K562 (cell line): ENCODE data around the gene PLCG2. TPM values are rescaled to one million over a fixed set of nuclear protein-coding genes. Genes with fewer than 3 reads are reported as not detected.

Experiments used
- ATAC-seq: fragments of 200-7000 bp; cut with Tn5 transposase; 3 replicates; pipeline ENCODE4 v1.9.1; 2020; ENCODE audit warnings: moderate library complexity
- BruUV-seq: library from RNA; stranded (reverse); fragments of 400-500 nt; replicated peaks from 2 replicates; lab custom pipeline; 2021; lab: Mats Ljungman, UMichigan
- CTCF ChIA-PET: fragments of 300-600 bp; formaldehyde crosslinking; extraction: SDS; loops from one replicate; lab custom pipeline; 2021; ENCODE audit warnings: low intra/inter-chr PET ratio; lab: Yijun Ruan, JAX
- POLR2A ChIA-PET: fragments of 300-600, 350-650 bp; sonication (Branson Sonifier 250); formaldehyde crosslinking; extraction: SDS; loops from one replicate; lab custom pipeline; 2021; ENCODE audit warnings: antibody characterized with exemption, inconsistent platforms; lab: Yijun Ruan, JAX
- DNase-seq, 4 experiments: peaks; one replicate each; pipeline versions ENCODE4 v3.0.0 to v3.0.0-alpha.2; 2011 to 2018; ENCODE audit warnings: low spot score in 3 of 4, mixed read lengths in 3 of 4; ENCODE audit errors: extremely low read depth in 1 of 4
- FAIRE-seq: peaks from 2 replicates; lab custom pipeline; 2011; peaks lifted over from hg19 to GRCh38; lab: Jason Lieb, UNC
- H2AFZ ChIP-seq: 2 replicates; pipeline ENCODE4 v1.6.0; 2011; ENCODE audit warnings: low read depth, low read length, control low read depth, inconsistent platforms
- H3K27ac ChIP-seq: fragments of 200-600 bp; 3 replicates; pipeline ENCODE4 v1.8.0; 2011; ENCODE audit warnings: low read depth, mild to moderate bottlenecking, control low read depth, inconsistent platforms, low read length, moderate library complexity, mixed read lengths; ENCODE audit errors: extremely low read depth
- H3K27me3 ChIP-seq, 2 experiments: fragments of 300-600 bp in 1 of 2; 2 replicates in 1 of 2; 3 replicates in 1 of 2; pipeline versions ENCODE4 v1.6.0 to v1.8.0; 2011; ENCODE audit warnings: inconsistent platforms in 2 of 2, low read length in 2 of 2, mild to moderate bottlenecking in 1 of 2, mixed read lengths in 1 of 2, moderate library complexity in 1 of 2; ENCODE audit not compliant: control insufficient read depth in 2 of 2, insufficient read depth in 2 of 2
- H3K36me3 ChIP-seq: fragments of 300-600 bp; 3 replicates; pipeline ENCODE4 v1.8.0; 2011; ENCODE audit warnings: mild to moderate bottlenecking, low read length, inconsistent platforms; ENCODE audit not compliant: control insufficient read depth, insufficient read depth
- H3K4me1 ChIP-seq, 2 experiments: fragments of 200-600 bp in 1 of 2; replicated peaks in 1 of 2; 2 replicates in 1 of 2; 3 replicates in 1 of 2; pipeline versions ENCODE4 v1.5.1 to v1.8.0; 2011; ENCODE audit warnings: inconsistent platforms in 2 of 2, low read length in 2 of 2, mild to moderate bottlenecking in 1 of 2, mixed read lengths in 1 of 2, moderate library complexity in 1 of 2; ENCODE audit not compliant: control insufficient read depth in 2 of 2, insufficient read depth in 2 of 2
- H3K4me2 ChIP-seq: 2 replicates; pipeline ENCODE4 v1.6.1; 2011; ENCODE audit warnings: low read length, control low read depth, inconsistent platforms, mixed read lengths; ENCODE audit not compliant: insufficient read depth
- H3K4me3 ChIP-seq: fragments of 200-600 bp; sonication (generic), shearing (Covaris generic); 2 replicates; pipeline ENCODE4 v1.5.1; 2016; ENCODE audit warnings: control low read depth, inconsistent platforms
- H3K79me2 ChIP-seq: fragments of 200-600 bp; 3 replicates; pipeline ENCODE4 v1.8.0; 2011; ENCODE audit warnings: low read length, inconsistent platforms; ENCODE audit not compliant: control insufficient read depth, insufficient read depth
- H3K9ac ChIP-seq, 2 experiments: 2 replicates each; pipeline versions ENCODE4 v1.6.0 to v1.6.1; 2011; ENCODE audit warnings: low read depth in 2 of 2, low read length in 2 of 2, control low read depth in 1 of 2, inconsistent platforms in 1 of 2, mild to moderate bottlenecking in 1 of 2, mixed read lengths in 1 of 2; ENCODE audit not compliant: insufficient read depth in 1 of 2
- H3K9me1 ChIP-seq: one replicate; pipeline ENCODE4 v1.6.0; 2011; ENCODE audit warnings: inconsistent platforms, mild to moderate bottlenecking, low read length, moderate library complexity; ENCODE audit not compliant: control insufficient read depth, insufficient read depth
- H3K9me3 ChIP-seq: replicated peaks from 2 replicates; pipeline ENCODE4 v1.5.1; 2011; ENCODE audit warnings: low read depth, low read length, inconsistent platforms; ENCODE audit not compliant: control insufficient read depth, insufficient read depth
- H4K20me1 ChIP-seq: replicated peaks from 2 replicates; pipeline ENCODE4 v1.6.1; 2011; ENCODE audit warnings: low read length, inconsistent platforms, mixed read lengths; ENCODE audit not compliant: control insufficient read depth, insufficient read depth
- CBX1 ChIP-seq: sonication (generic); IDR thresholded peaks from 2 replicates; pipeline ENCODE4 v1.6.1; 2016; ENCODE audit warnings: antibody characterized with exemption, low read depth, mild to moderate bottlenecking
- CHCHD3 ChIP-seq: fragments of 250-450 bp; sonication (Bioruptor Pico); IDR thresholded peaks from 2 replicates; pipeline ENCODE4 v2.1.2; 2022; ENCODE audit warnings: mild to moderate bottlenecking
- ESRRA ChIP-seq: fragments of 450-650 bp; IDR thresholded peaks from 2 replicates; pipeline ENCODE4 v1.6.1; 2014; ENCODE audit warnings: low read depth, mild to moderate bottlenecking, moderate library complexity, borderline replicate concordance
- GTF2F1 ChIP-seq: IDR thresholded peaks from 2 replicates; pipeline ENCODE4 v1.6.1; 2011; ENCODE audit warnings: low read depth, low read length, improper control_type of control experiment
- MCM7 ChIP-seq, 2 experiments: fragments of 450-650 bp; IDR thresholded peaks; 2 replicates each; pipeline ENCODE4 v1.6.1; 2016 to 2018
- NBN ChIP-seq: fragments of 450-650 bp; IDR thresholded peaks from 2 replicates; pipeline ENCODE4 v1.6.1; 2016; ENCODE audit warnings: low read depth, mild to moderate bottlenecking
- PCBP2 ChIP-seq: fragments of 200-400 bp; formaldehyde crosslinking; IDR thresholded peaks from 2 replicates; pipeline ENCODE4 v1.6.1; 2018; ENCODE audit warnings: low read length, low read depth, mild to moderate bottlenecking, moderate library complexity; ENCODE audit not compliant: poor library complexity, severe bottlenecking
- RBBP5 ChIP-seq: fragments of 200-600 bp; sonication (generic); IDR thresholded peaks from 2 replicates; pipeline ENCODE4 v1.6.1; 2012; ENCODE audit warnings: borderline replicate concordance, mild to moderate bottlenecking, low read length, control low read depth, inconsistent platforms; ENCODE audit not compliant: insufficient read depth, poor library complexity, severe bottlenecking
- SMAD1 ChIP-seq: fragments of 150-350 bp; IDR thresholded peaks from 2 replicates; pipeline ENCODE4 v1.6.1; 2014; ENCODE audit warnings: low read length, low read depth; ENCODE audit not compliant: partially characterized antibody
- TAF7 ChIP-seq: fragments of 450-650 bp; IDR thresholded peaks from 2 replicates; pipeline ENCODE4 v1.6.1; 2016; ENCODE audit warnings: missing genetic modification characterization, missing compliant biosample characterization
- ZNF57 ChIP-seq: fragments of 450-650 bp; formaldehyde crosslinking; IDR thresholded peaks from 2 replicates; pipeline ENCODE4 v1.4.0; 2020; ENCODE audit warnings: mild to moderate bottlenecking, moderate library complexity
- WGBS: fragments of 100-300 bp; shearing (Covaris generic); methylation state at CpG from one replicate; pipeline ENCODE4 v1.1.6; 2016; ENCODE audit warnings: low coverage, mixed read lengths; ENCODE audit not compliant: insufficient coverage; ENCODE audit errors: missing lambda C conversion rate; 5-methylcytosine and 5-hydroxymethylcytosine counted together
- in situ Hi-C: fragments of 300-500 bp; cut with MboI; formaldehyde crosslinking; loops from 4 replicates; pipeline ENCODE4 v1.15.0; 2018; ENCODE audit warnings: inconsistent platforms, mixed read lengths
- intact Hi-C: fragments of 100-400 bp; cut with micrococcal nuclease; formaldehyde crosslinking; loops from 2 replicates; pipeline ENCODE4 v1.14.2; 2022
- polyA plus RNA-seq, 8 experiments: library from polyadenylated mRNA; depleted of rRNA in 4 of 8; stranded (reverse) in 5 of 8; unstranded in 3 of 8; fragments of >200 nt; fragmentation: Nextera tagmentation in 2 of 8; fragmentation: Illumina TruSeq in 1 of 8; extraction: Ambion mirVana in 2 of 8; extraction: Trizol in 1 of 8; gene quantifications; 2 replicates each; pipeline versions ENCODE4 v1.2.1 to v1.2.3, GENCODE V29; 2011 to 2014; ENCODE audit warnings: inconsistent platforms in 1 of 8, missing spikeins in 1 of 8
- total RNA-seq, 7 experiments: library from RNA; depleted of rRNA in 6 of 7; stranded (reverse); fragments of >200 nt in 6 of 7; fragmentation: Illumina TruSeq in 2 of 7; extraction: Trizol in 2 of 7; gene quantifications; 2 replicates each; pipeline versions ENCODE4 v1.2.1 to v1.2.3, GENCODE V29; 2011 to 2021; ENCODE audit warnings: low replicate concordance in 1 of 7
- TF ChIP-seq, protein P1 (sequence below): sonication (generic); formaldehyde crosslinking; IDR thresholded peaks from 2 replicates; pipeline ENCODE4 v1.9.0; 2022; ENCODE audit warnings: mild to moderate bottlenecking, missing genetic modification reagents

PLCG2 gene
- total and polyA plus RNA-seq, 9 of the 15 experiments (the other 6 are each of a cell fraction or from before 2014, with no cell fraction given) = 0.94 to 7.1 (median 3.1) TPM

DNA sequence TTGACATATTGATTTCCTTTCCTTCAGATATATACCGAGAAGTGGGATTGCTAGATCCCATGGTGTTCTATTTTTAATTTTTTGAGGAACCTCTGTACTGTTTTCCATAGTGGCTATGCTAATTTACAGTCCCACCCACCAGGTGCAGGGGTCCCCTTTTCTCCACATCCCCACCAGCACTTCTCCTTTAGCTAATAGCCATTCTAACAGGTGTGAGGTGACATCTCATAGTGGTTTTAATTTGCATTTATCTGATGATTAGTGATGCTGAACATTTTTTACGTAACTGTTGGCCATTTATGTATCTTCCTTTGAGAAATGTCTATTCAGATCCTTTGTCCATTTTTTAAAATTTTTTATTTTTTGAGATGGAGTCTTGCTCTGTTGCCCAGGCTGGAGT is 138.3 kb downstream of the PLCG2 start:
- Histone ChIP-seq H3K36me3 (no peaks in the 10 kb centered on the region), H4K20me1 (peaks cover 6% of the 10 kb centered on the region; the same call in 1 of the 2 replicates), H3K9me3 (no peaks in the 10 kb centered on the region), H3K9me1 (no peaks in the 10 kb centered on the region), H3K27ac (no peak overlapping the region), H3K27me3 (peaks cover 9 to 59% of the 10 kb centered on the region in 2 experiments), H3K4me1 (no peaks in the 10 kb centered on the region), H3K9ac (no peak overlapping the region), H2AFZ (no peak overlapping the region), H3K79me2 (no peaks in the 10 kb centered on the region), H3K4me2 (no peak overlapping the region), H3K4me3 (no peak overlapping the region)
- ATAC-seq = no peak
- ChIA-PET CTCF (no interaction called here), POLR2A (no interaction called here)
- no peak for TF ChIP-seq CBX1
- TF ChIP-seq MCM7 (IDR thresholded peaks at IDR 0.05) = no peak
- TF ChIP-seq ESRRA = no peak
- TF ChIP-seq SMAD1 = no peak
- no peak for TF ChIP-seq NBN
- no peak for TF ChIP-seq PCBP2
- TF ChIP-seq, protein P1, sequence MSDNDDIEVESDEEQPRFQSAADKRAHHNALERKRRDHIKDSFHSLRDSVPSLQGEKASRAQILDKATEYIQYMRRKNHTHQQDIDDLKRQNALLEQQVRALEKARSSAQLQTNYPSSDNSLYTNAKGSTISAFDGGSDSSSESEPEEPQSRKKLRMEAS (CRISPR knock-in tag) = no peak
- TF ChIP-seq GTF2F1 = no peak
- TF ChIP-seq CHCHD3 (CRISPR knock-in tag) = no peak
- no peak for TF ChIP-seq ZNF57 (CRISPR knock-in tag)
- no peak for TF ChIP-seq RBBP5
- TF ChIP-seq TAF7 (tag) = no peak
- intact Hi-C loops = no loop called here
- FAIRE-seq = no peak
- 0% methylated on average over 2 of the region's 2 CpGs for WGBS
- DNase-seq = no peak
- no TSS peak for BruUV-seq
- in situ Hi-C loops = no loop called here
